IgD-negative memory B cell (primary cell): ENCODE results near the gene RESP18. TPM values are rescaled to one million over a fixed set of nuclear protein-coding genes. Genes with fewer than 3 reads are reported as not detected.
A peak's percentile ranks its signal among the peaks of the same experiment; 100 is the strongest.

Experiments used
- H3K27ac Mint-ChIP-seq, 3 donors: one replicate each; pipeline ENCODE4 v1.8.0; 2020 to 2022; ENCODE audit warnings: mild to moderate bottlenecking in 3 of 3, mixed read lengths in 3 of 3, moderate library complexity in 1 of 3
- H3K27me3 Mint-ChIP-seq: one replicate; pipeline ENCODE4 v1.8.0; 2021; ENCODE audit warnings: mixed read lengths
- H3K36me3 Mint-ChIP-seq: one replicate; pipeline ENCODE4 v1.8.0; 2020; ENCODE audit warnings: mild to moderate bottlenecking, mixed read lengths
- H3K4me1 Mint-ChIP-seq, 3 donors: one replicate each; pipeline ENCODE4 v1.8.0; 2020 to 2022; ENCODE audit warnings: mixed read lengths in 3 of 3, mild to moderate bottlenecking in 1 of 3
- H3K4me3 Mint-ChIP-seq, 4 donors: one replicate each; pipeline ENCODE4 v1.8.0; 2020 to 2022; ENCODE audit warnings: mild to moderate bottlenecking in 4 of 4, mixed read lengths in 4 of 4, moderate library complexity in 3 of 4
- H3K9me3 Mint-ChIP-seq, 3 donors: one replicate each; pipeline ENCODE4 v1.8.0; 2020 to 2021; ENCODE audit warnings: mixed read lengths in 3 of 3, mild to moderate bottlenecking in 1 of 3
- polyA plus RNA-seq: library from polyadenylated mRNA; unstranded; fragments of 300-500 nt; fragmentation: Illumina TruSeq; gene quantifications from one replicate; pipeline ENCODE4 v1.2.3, GENCODE V29; 2021

RESP18 gene
- polyA plus RNA-seq, 1 donor from 2014 or later: not detected

DNA sequence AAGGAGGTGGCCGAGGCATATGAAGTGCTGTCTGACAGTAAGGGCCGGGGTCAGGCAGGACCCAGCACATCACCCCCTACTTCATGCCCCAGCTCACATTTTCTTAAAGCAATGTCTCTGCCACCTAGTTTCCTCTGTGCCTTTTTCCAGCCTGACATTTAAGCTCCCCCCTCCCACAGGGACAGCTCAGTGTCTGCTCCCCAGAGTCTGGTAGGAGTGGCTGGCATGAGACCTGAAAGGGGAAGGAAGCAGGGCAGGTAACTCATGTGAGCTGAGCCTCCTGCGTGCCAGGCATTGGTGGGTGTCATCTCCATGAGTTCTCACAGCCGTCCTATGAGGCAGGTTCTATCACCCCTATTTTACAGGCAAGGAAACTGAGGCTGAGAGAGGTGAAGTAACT, 51.9 kb downstream of the RESP18 start:
- H3K36me3 Mint-ChIP-seq: peaks cover 5% of the 10 kb centered on the region

DNA sequence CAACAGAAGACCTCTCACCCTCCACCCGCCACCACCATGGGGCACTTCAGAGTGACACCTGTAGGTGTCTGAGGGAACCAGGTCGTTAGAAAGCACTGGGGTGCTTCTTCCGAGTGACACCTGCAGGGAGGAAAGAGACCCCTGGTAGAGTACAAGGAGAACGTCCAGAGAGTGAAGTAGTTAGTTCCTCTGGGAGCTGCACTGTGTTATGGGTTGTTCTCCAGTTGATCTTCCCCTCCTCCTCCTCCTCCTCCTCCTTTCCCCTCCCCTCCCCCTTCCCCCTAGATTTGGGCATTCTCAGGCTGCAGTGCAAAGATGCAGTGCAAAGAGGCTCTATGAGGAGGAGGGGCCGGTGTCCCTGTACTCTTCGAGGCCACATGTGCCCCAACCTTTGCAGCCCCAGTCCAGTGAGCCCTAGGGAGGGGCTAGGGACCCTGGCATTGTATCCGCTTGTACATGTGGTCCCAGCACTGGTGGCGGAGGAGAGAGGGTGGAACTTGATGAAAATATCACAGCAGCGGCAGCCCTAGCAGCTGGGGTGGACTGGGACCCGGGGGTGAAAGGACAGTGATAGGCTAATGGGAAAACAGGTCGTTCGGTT, 52.5 kb downstream of the RESP18 start:
- Mint-ChIP-seq H3K27me3 (no peaks in the 10 kb centered on the region), H3K4me3 (peak overlapping the region; percentile 92 to 99 (median 98)), H3K27ac (peak overlapping the region; percentile 99 to 100 (median 99)), H3K4me1 (peaks cover 25 to 39% (median 28%) of the 10 kb centered on the region in 3 donors), H3K9me3 (no peaks in the 10 kb centered on the region), H3K36me3 (peaks cover 5% of the 10 kb centered on the region)

More for the DNA sequence above, 51.9 kb downstream of the RESP18 start:
- Mint-ChIP-seq H3K4me1 (peaks cover 24 to 38% (median 28%) of the 10 kb centered on the region in 3 donors), H3K4me3 (peak overlapping the region; percentile 64 to 99 (median 90)), H3K27ac (peak overlapping the region; percentile 53 to 100 (median 99)), H3K9me3 (no peaks in the 10 kb centered on the region), H3K27me3 (no peaks in the 10 kb centered on the region)

DNA sequence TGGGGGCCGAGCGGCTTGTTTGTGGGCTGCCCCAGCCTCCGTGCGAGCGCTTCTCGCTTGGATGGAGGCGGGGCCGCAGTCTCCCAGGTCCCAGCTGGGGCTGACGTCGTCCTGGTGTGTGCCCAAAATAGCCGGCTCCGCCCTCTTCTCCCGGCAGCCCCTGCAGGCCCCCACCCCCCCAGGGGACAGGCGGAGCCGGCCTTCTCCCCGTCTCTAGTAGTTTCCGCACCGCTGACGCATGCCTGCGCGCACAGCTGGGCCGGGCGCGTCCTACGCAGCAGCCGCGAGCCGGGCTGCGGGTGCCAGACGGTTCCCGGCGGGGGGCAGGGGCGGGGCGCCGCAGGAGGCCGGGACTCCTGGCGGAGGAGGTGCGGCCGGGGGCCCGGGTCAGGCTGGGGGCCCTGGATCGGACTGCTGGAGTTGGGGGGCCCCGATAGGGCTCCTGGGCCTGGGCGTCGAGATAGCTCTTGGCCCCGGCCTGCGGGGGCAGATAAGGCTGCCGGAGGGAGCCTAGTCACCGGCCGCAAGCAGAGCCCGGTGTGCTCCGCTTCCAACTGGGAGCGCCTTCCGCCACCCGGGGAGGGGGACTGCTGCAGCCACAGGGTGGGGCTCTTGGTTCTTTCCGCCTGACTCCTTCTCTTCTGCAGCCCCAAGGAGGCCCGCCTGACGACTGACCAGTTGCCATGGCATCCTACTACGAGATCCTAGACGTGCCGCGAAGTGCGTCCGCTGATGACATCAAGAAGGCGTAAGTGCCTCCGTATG, 53.2 kb downstream of the RESP18 start, which contains the start of gene DNAJB2:
TSS of gene DNAJB2 (plus strand) at position 216 of the 765 bp plus-strand sequence. CDS start at position 684, 468 bp downstream.
- peak within 1 kb of the TSS; percentile 99 to 100 (median 99) for H3K27ac Mint-ChIP-seq
- peak within 1 kb of the TSS; percentile 92 to 99 (median 98) for H3K4me3 Mint-ChIP-seq
- peaks cover 8% of the 10 kb centered on the region for H3K36me3 Mint-ChIP-seq
- no peaks in the 10 kb centered on the region for H3K9me3 Mint-ChIP-seq
- H3K27me3 Mint-ChIP-seq: no peaks in the 10 kb centered on the region
- peaks cover 28 to 45% (median 29%) of the 10 kb centered on the region in 3 donors for H3K4me1 Mint-ChIP-seq

DNA sequence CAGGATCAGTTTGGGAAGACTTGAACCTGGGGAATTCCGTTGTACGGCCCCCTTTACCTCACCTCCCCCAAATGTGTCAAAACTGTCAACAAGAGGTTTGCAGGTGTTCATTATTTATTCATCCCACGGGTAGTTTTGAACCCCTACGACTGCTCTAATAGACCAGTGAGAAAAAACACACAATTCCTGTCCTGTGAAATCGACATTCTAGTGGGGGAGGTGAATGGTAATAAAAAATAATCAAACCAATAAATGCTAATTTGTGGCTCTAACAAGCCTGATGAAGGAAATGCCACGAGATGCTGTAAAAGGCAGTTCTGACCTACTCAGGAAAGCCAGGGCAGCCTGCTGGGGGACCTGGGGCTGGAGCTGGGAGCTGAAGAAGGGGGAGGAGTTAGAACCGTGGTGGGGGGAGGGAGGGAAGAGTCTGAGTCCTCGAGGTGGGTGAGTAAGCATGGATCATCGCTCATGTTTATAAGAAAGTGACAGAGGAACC, 53.8 kb downstream of the RESP18 start:
- H3K4me1 Mint-ChIP-seq: peaks cover 28 to 45% (median 32%) of the 10 kb centered on the region in 3 donors
- H3K9me3 Mint-ChIP-seq: no peaks in the 10 kb centered on the region
- peak overlapping the region; percentile 92 to 99 (median 98) for H3K4me3 Mint-ChIP-seq
- peaks cover 11% of the 10 kb centered on the region for H3K36me3 Mint-ChIP-seq
- no peaks in the 10 kb centered on the region for H3K27me3 Mint-ChIP-seq
- H3K27ac Mint-ChIP-seq: peak overlapping the region; percentile 99 to 100 (median 99)

DNA sequence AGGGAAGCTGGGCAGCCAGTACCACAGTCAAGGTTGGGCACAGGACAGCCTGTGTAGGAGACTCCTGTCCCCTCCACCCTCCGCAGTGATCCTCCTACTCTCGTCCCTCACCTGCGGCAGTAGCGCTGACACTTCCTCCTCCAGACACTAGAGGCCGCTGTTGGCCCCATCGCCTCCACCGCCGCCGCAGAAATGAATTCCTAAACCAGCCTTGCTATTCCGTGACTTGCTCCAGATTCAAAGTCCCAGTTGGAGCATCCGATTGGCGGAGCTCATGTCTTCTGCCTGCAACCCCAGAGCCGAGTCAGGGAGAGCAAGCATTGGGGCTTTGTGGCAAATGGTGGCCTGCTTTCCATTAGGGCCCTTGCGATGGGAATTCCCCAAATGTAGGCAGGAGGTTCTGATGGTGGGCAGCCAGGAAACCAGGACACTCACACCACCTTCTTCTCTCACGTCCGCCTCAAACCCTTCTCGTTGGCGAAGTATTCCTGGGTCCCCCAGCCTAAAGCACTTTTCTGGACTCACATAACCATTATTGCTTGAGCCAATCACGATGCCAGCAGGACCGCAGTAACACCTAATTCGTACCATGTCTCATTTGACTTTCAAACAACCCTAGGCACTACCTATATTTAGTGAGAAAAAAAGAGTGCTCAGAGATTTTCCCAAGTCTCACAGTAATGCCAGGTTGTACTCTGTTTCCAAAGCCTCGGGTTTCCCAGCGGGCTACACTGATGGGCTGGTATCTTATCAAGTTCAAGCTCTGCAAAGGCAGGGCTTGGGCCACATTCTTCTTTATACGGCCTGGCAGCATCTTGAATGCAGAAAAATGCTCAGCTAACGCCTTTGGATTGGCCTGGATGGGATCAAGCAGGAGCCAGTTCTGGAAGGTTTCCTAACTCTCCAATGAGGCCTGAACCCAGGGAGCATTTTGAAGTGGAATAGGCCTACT, 54.6 kb downstream of the RESP18 start:
- Mint-ChIP-seq H3K27me3 (no peaks in the 10 kb centered on the region), H3K4me1 (peaks cover 26 to 47% (median 34%) of the 10 kb centered on the region in 3 donors), H3K27ac (peak overlapping the region; percentile 99 to 100 (median 99)), H3K4me3 (peak overlapping the region; percentile 92 to 99 (median 98)), H3K9me3 (no peaks in the 10 kb centered on the region), H3K36me3 (peaks cover 9% of the 10 kb centered on the region)

Other genes starting within 250 kb of the RESP18 start
- 22.9 TPM for gene NHEJ1, start 171.9 kb downstream of the RESP18 start, polyA plus RNA-seq
- gene SLC23A3, start 162.7 kb downstream of the RESP18 start, polyA plus RNA-seq: 0.63 TPM
- 151 TPM for gene CNPPD1, start 155.8 kb downstream of the RESP18 start, polyA plus RNA-seq
- 55.6 TPM for gene RETREG2, start 154.5 kb downstream of the RESP18 start, polyA plus RNA-seq
- 64.8 TPM for gene ZFAND2B, start 126.0 kb downstream of the RESP18 start, polyA plus RNA-seq
- 1.2 TPM for gene ABCB6, start 113.8 kb downstream of the RESP18 start, polyA plus RNA-seq
- gene ATG9A, start 103.1 kb downstream of the RESP18 start, polyA plus RNA-seq: 19.6 TPM
- 31.1 TPM for gene ANKZF1, start 102.9 kb downstream of the RESP18 start, polyA plus RNA-seq
- not detected for gene GLB1L, start 87.3 kb downstream of the RESP18 start, polyA plus RNA-seq
- gene STK16, start 87.3 kb downstream of the RESP18 start, polyA plus RNA-seq: 17.9 TPM
- not detected for gene TUBA4B, start 79.5 kb downstream of the RESP18 start, polyA plus RNA-seq
- 229 TPM for gene TUBA4A, start 78.8 kb downstream of the RESP18 start, polyA plus RNA-seq
- 7.8 TPM for gene DNAJB2, start 53.4 kb downstream of the RESP18 start, polyA plus RNA-seq
- not detected for gene PTPRN, start 23.3 kb downstream of the RESP18 start, polyA plus RNA-seq
- gene DNPEP, start 55.2 kb upstream of the RESP18 start, polyA plus RNA-seq: 49.9 TPM
- gene DES, start 85.6 kb upstream of the RESP18 start, polyA plus RNA-seq: not detected
- gene SPEG, start 102.1 kb upstream of the RESP18 start, polyA plus RNA-seq: not detected
- gene GMPPA, start 166.1 kb upstream of the RESP18 start, polyA plus RNA-seq: 24.4 TPM
- not detected for gene ASIC4, start 181.7 kb upstream of the RESP18 start, polyA plus RNA-seq
- gene CHPF, start 211.1 kb upstream of the RESP18 start, polyA plus RNA-seq: 3.9 TPM
- gene TMEM198, start 211.3 kb upstream of the RESP18 start, polyA plus RNA-seq: 0.28 TPM
- not detected for gene OBSL1, start 238.8 kb upstream of the RESP18 start, polyA plus RNA-seq
- not detected for gene INHA, start 239.6 kb upstream of the RESP18 start, polyA plus RNA-seq